Panc1 (cell line): ENCODE results near the gene MFSD6. TPM values are rescaled to one million over a fixed set of nuclear protein-coding genes. Genes with fewer than 3 reads are reported as not detected.

Experiments
- ATAC-seq: fragments of 200-7000 bp; cut with Tn5 transposase; 2 replicates; pipeline ENCODE4 v1.9.1; 2020; ENCODE audit warnings: mild to moderate bottlenecking, moderate library complexity
- BruUV-seq: library from RNA; stranded (reverse); fragments of 400-500 nt; replicated peaks from 2 replicates; lab custom pipeline; 2021; lab: Mats Ljungman, UMichigan
- CTCF ChIA-PET: fragments of 300-600 bp; sonication (Branson Sonifier 250); formaldehyde crosslinking; loops from one replicate; lab custom pipeline; 2022; ENCODE audit warnings: antibody characterized with exemption; lab: Charles Lee
- POLR2A ChIA-PET: fragments of 300-600 bp; sonication (Branson Sonifier 250); formaldehyde crosslinking; loops from one replicate; lab custom pipeline; 2022; ENCODE audit warnings: antibody characterized with exemption; lab: Charles Lee
- DNase-seq: peaks from one replicate; pipeline ENCODE4 v3.0.0-alpha.2; 2010; ENCODE audit warnings: low read depth, low spot score
- H3K27ac ChIP-seq: 2 replicates; pipeline ENCODE4 v1.5.1; 2011; ENCODE audit warnings: mild to moderate bottlenecking, low read length, inconsistent platforms
- H3K27me3 ChIP-seq: fragments of 200-500 bp; sonication (Bioruptor generic); 2 replicates; pipeline ENCODE4 v1.6.0; 2014; ENCODE audit warnings: low read length, inconsistent platforms; ENCODE audit not compliant: control insufficient read depth, insufficient read depth
- H3K36me3 ChIP-seq: fragments of 200-500 bp; sonication (Bioruptor generic); 2 replicates; pipeline ENCODE4 v1.5.1; 2014; ENCODE audit warnings: inconsistent platforms, mild to moderate bottlenecking, low read length, moderate library complexity; ENCODE audit not compliant: control insufficient read depth, insufficient read depth
- H3K4me1 ChIP-seq: 2 replicates; pipeline ENCODE4 v1.5.1; 2011; ENCODE audit warnings: inconsistent platforms, mild to moderate bottlenecking, low read length, moderate library complexity; ENCODE audit not compliant: control insufficient read depth, insufficient read depth
- H3K4me3 ChIP-seq, 2 experiments: 2 replicates each; pipeline ENCODE4 v1.5.1; 2011 to 2012; ENCODE audit warnings: low read depth in 2 of 2, low read length in 2 of 2, mild to moderate bottlenecking in 2 of 2, inconsistent platforms in 1 of 2, moderate library complexity in 1 of 2
- H3K9me3 ChIP-seq: fragments of 200-500 bp; sonication (Bioruptor generic); 2 replicates; pipeline ENCODE4 v1.5.1; 2014; ENCODE audit warnings: low read depth, mild to moderate bottlenecking, inconsistent platforms, low read length, moderate library complexity; ENCODE audit not compliant: control insufficient read depth, insufficient read depth
- POLR2AphosphoS5 ChIP-seq: IDR thresholded peaks from 2 replicates; pipeline ENCODE4 v1.6.1; 2012; ENCODE audit warnings: mild to moderate bottlenecking, low read depth, low read length, moderate library complexity
- SIN3A ChIP-seq: IDR thresholded peaks from 2 replicates; pipeline ENCODE4 v1.6.1; 2012; ENCODE audit warnings: low read depth, mild to moderate bottlenecking, low read length, moderate library complexity, borderline replicate concordance; ENCODE audit not compliant: insufficient read depth
- TCF7L2 ChIP-seq: IDR thresholded peaks from 2 replicates; pipeline ENCODE4 v1.6.1; 2011; ENCODE audit warnings: mild to moderate bottlenecking, low read depth, low read length, inconsistent platforms
- in situ Hi-C: cut with HindIII; loops from 2 replicates; pipeline ENCODE4 v1.10.0; 2016; ENCODE audit warnings: low sequenced_read_pairs, low pct_unique_long_range_greater_than_20kb
- intact Hi-C: fragments of 100-400 bp; cut with micrococcal nuclease; formaldehyde crosslinking; loops from one replicate; pipeline ENCODE4 v1.10.0; 2022; ENCODE audit not compliant: unreplicated experiment
- total RNA-seq: library from RNA; stranded (reverse); gene quantifications from one replicate; pipeline ENCODE4 v1.2.1, GENCODE V29; 2021; ENCODE audit not compliant: unreplicated experiment
- TF ChIP-seq, protein P1 (sequence below): fragments of 450-650 bp; IDR thresholded peaks from 2 replicates; pipeline ENCODE4 v1.5.1; 2017; ENCODE audit warnings: mild to moderate bottlenecking
- TF ChIP-seq, protein P2 (sequence below), 2 experiments: IDR thresholded peaks; 2 replicates each; pipeline ENCODE4 v1.6.1; 2011 to 2012; ENCODE audit warnings: low read depth in 2 of 2, control low read depth in 1 of 2, low read length in 1 of 2, mild to moderate bottlenecking in 1 of 2, moderate library complexity in 1 of 2; ENCODE audit not compliant: insufficient read depth in 1 of 2

Gene MFSD6
- total RNA-seq, 1 experiment from 2014 or later: 10.4 TPM

DNA sequence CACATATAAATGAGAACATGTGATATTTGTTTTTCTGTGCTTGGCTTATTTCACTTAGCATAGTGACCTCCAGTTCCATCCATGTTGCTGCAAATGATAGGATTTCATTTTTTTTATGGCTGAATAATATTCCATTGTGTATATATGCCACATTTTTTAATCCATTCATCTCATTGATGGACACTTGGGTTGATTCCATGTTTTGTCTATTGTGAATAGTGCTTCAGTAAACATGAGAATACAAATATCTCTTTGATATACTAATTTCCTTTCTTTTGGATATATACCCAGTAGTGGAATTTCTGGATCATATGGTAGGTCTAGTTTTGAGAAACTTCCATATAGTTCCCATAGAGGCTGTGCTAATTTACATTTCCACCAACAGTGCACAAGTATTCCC is 130.0 kb downstream of the MFSD6 start:
- CTCF ChIA-PET: no interaction called here
- Histone ChIP-seq H3K4me3 (no peak overlapping the region), H3K27me3 (no peaks in the 10 kb centered on the region), H3K36me3 (no peaks in the 10 kb centered on the region), H3K27ac (no peak overlapping the region), H3K4me1 (peaks cover 6% of the 10 kb centered on the region; the same call in 1 of the 2 replicates), H3K9me3 (peaks cover 11% of the 10 kb centered on the region; the same call in 1 of the 2 replicates)
- in situ Hi-C loops (no loop called here), intact Hi-C loops (loop anchor here (10.0 kb wide), 1 partner anchor 107 kb away; the partner anchor contains the start of gene NAB1)
- ATAC-seq (no peak), DNase-seq (no peak)
- no peak for TF ChIP-seq TCF7L2
- TF ChIP-seq, protein P1, sequence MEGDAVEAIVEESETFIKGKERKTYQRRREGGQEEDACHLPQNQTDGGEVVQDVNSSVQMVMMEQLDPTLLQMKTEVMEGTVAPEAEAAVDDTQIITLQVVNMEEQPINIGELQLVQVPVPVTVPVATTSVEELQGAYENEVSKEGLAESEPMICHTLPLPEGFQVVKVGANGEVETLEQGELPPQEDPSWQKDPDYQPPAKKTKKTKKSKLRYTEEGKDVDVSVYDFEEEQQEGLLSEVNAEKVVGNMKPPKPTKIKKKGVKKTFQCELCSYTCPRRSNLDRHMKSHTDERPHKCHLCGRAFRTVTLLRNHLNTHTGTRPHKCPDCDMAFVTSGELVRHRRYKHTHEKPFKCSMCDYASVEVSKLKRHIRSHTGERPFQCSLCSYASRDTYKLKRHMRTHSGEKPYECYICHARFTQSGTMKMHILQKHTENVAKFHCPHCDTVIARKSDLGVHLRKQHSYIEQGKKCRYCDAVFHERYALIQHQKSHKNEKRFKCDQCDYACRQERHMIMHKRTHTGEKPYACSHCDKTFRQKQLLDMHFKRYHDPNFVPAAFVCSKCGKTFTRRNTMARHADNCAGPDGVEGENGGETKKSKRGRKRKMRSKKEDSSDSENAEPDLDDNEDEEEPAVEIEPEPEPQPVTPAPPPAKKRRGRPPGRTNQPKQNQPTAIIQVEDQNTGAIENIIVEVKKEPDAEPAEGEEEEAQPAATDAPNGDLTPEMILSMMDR: no peak
- POLR2A ChIA-PET: no interaction called here
- BruUV-seq: no TSS peak

DNA sequence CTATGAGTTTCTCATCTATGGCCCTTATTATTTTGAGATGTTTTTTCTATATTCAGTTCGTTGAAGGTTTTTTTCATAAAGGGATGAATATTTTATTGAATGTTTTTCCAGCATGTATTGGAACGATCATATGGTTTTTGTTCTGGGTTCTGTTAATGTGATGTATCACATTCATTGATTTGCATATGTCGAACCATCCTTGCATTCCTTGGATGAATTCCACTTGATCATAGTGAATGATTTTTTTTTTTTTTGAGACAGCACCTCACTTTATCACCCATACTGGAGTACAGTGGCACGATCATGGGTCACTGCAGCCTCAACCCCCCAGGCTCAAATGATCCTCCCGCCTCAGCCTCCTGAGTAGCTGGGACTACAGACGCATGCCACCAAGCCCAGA is 131.9 kb downstream of the MFSD6 start:
- Histone ChIP-seq H3K9me3 (peaks cover 11% of the 10 kb centered on the region; the same call in 1 of the 2 replicates), H3K27ac (no peak overlapping the region), H3K27me3 (no peaks in the 10 kb centered on the region), H3K4me1 (peaks cover 6% of the 10 kb centered on the region; the same call in 1 of the 2 replicates), H3K4me3 (no peak overlapping the region), H3K36me3 (no peaks in the 10 kb centered on the region)
- TF ChIP-seq, protein P1: no peak
- TF ChIP-seq SIN3A (no peak), POLR2AphosphoS5 (no peak)
- ChIA-PET POLR2A (no interaction called here), CTCF (no interaction called here)
- ATAC-seq (no peak), DNase-seq (no peak)
- BruUV-seq: no TSS peak
- intact Hi-C loops: no loop called here
- in situ Hi-C loops: no loop called here

- ATAC-seq (no peak), DNase-seq (no peak)
- TF ChIP-seq, protein P1: no peak
- no peak for TF ChIP-seq TCF7L2
- TF ChIP-seq, protein P2, sequence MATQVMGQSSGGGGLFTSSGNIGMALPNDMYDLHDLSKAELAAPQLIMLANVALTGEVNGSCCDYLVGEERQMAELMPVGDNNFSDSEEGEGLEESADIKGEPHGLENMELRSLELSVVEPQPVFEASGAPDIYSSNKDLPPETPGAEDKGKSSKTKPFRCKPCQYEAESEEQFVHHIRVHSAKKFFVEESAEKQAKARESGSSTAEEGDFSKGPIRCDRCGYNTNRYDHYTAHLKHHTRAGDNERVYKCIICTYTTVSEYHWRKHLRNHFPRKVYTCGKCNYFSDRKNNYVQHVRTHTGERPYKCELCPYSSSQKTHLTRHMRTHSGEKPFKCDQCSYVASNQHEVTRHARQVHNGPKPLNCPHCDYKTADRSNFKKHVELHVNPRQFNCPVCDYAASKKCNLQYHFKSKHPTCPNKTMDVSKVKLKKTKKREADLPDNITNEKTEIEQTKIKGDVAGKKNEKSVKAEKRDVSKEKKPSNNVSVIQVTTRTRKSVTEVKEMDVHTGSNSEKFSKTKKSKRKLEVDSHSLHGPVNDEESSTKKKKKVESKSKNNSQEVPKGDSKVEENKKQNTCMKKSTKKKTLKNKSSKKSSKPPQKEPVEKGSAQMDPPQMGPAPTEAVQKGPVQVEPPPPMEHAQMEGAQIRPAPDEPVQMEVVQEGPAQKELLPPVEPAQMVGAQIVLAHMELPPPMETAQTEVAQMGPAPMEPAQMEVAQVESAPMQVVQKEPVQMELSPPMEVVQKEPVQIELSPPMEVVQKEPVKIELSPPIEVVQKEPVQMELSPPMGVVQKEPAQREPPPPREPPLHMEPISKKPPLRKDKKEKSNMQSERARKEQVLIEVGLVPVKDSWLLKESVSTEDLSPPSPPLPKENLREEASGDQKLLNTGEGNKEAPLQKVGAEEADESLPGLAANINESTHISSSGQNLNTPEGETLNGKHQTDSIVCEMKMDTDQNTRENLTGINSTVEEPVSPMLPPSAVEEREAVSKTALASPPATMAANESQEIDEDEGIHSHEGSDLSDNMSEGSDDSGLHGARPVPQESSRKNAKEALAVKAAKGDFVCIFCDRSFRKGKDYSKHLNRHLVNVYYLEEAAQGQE (IDR thresholded peaks at IDR 0.05; ENCODE audit: insufficient read depth in 1 of 2, low read depth in 2 of 2, low read length in 1 of 2): no peak
- no peak for TF ChIP-seq SIN3A
- TF ChIP-seq POLR2AphosphoS5: no peak
- peaks cover 10% of the 10 kb centered on the region; the same call in 1 of the 2 replicates for H3K9me3 ChIP-seq
- no TSS peak for BruUV-seq
- in situ Hi-C loops: no loop called here
- H3K27me3 ChIP-seq: no peaks in the 10 kb centered on the region
- H3K36me3 ChIP-seq: no peaks in the 10 kb centered on the region
- intact Hi-C loops: no loop called here
- no peak overlapping the region for H3K4me3 ChIP-seq
- POLR2A ChIA-PET: interaction anchor here (0.6 to 0.8 kb wide), 2 partner anchors 117 to 1136 kb away, joined by 3 to 5 read pairs; no protein-coding TSS in a partner anchor
- H3K27ac ChIP-seq: no peak overlapping the region
- no peaks in the 10 kb centered on the region for H3K4me1 ChIP-seq
- CTCF ChIA-PET: no interaction called here
Measured at GRCh38 chr2:190545093-190545492, 136.9 kb downstream of the MFSD6 start.
